H1 (cell line): ENCODE measurements around the gene SPP1. TPM values are rescaled to one million over a fixed set of nuclear protein-coding genes. Genes with fewer than 3 reads are reported as not detected.

ENCODE experiments used
- CTCF ChIA-PET: fragments of 300-600 bp; sonication (Branson Sonifier 250); formaldehyde crosslinking; loops from one replicate; lab custom pipeline; 2021; ENCODE audit not compliant: partially characterized antibody; lab: Charles Lee
- POLR2A ChIA-PET: fragments of 300-600 bp; sonication (Branson Sonifier 250); formaldehyde crosslinking; loops from one replicate; lab custom pipeline; 2021; ENCODE audit warnings: inconsistent platforms; ENCODE audit not compliant: partially characterized antibody; lab: Charles Lee
- DNase-seq, 2 experiments: peaks; one replicate each; pipeline versions ENCODE4 v3.0.0 to v3.0.0-alpha.2; 2010 to 2022; ENCODE audit warnings: low spot score in 2 of 2, low read depth in 1 of 2, mixed read lengths in 1 of 2
- FAIRE-seq: peaks from 2 replicates; lab custom pipeline; 2011; peaks lifted over from hg19 to GRCh38; lab: Jason Lieb, UNC
- H2AFZ ChIP-seq: 2 replicates; pipeline ENCODE4 v1.8.1; 2012; ENCODE audit warnings: low read length, inconsistent platforms
- H2AK5ac ChIP-seq: 2 replicates; pipeline ENCODE4 v1.6.1; 2013; ENCODE audit warnings: low read depth, low read length
- H2BK120ac ChIP-seq: replicated peaks from 2 replicates; pipeline ENCODE3; 2013; ENCODE audit warnings: low read depth, low read length, inconsistent platforms
- H2BK12ac ChIP-seq: 2 replicates; pipeline ENCODE4 v1.6.1; 2013; ENCODE audit warnings: low read depth, low read length
- H2BK15ac ChIP-seq: 2 replicates; pipeline ENCODE4 v1.6.1; 2013; ENCODE audit warnings: low read length
- H2BK20ac ChIP-seq: 2 replicates; pipeline ENCODE4 v1.6.1; 2013; ENCODE audit warnings: low read length
- H2BK5ac ChIP-seq: 2 replicates; pipeline ENCODE4 v1.6.1; 2013; ENCODE audit warnings: low read depth, low read length
- H3K14ac ChIP-seq: 2 replicates; pipeline ENCODE4 v1.6.1; 2013; ENCODE audit warnings: inconsistent platforms; ENCODE audit not compliant: insufficient read length
- H3K18ac ChIP-seq: 2 replicates; pipeline ENCODE4 v1.6.1; 2013; ENCODE audit warnings: low read length; ENCODE audit errors: extremely low read depth
- H3K23ac ChIP-seq: 2 replicates; pipeline ENCODE4 v1.6.1; 2013; ENCODE audit warnings: inconsistent platforms; ENCODE audit not compliant: insufficient read length
- H3K23me2 ChIP-seq: 2 replicates; pipeline ENCODE4 v1.6.1; 2013; ENCODE audit warnings: low read depth, low read length
- H3K27ac ChIP-seq: 2 replicates; pipeline ENCODE4 v1.6.1; 2011; ENCODE audit warnings: low read depth, low read length, inconsistent platforms
- H3K27me3 ChIP-seq, 4 experiments: replicated peaks in 1 of 4; 1 replicate in 1 of 4; 2 replicates in 3 of 4; pipeline versions ENCODE4 v1.6.1 to v1.8.1; 2011 to 2013; ENCODE audit warnings: low read length in 3 of 4, mild to moderate bottlenecking in 3 of 4, inconsistent platforms in 2 of 4, mixed read lengths in 2 of 4, moderate library complexity in 1 of 4; ENCODE audit not compliant: control insufficient read depth in 3 of 4, insufficient read depth in 3 of 4; ENCODE audit errors: extremely low read depth in 1 of 4
- H3K36me3 ChIP-seq, 4 experiments: 2 replicates each; pipeline versions ENCODE4 v1.6.1 to v1.8.1; 2011 to 2013; ENCODE audit warnings: mild to moderate bottlenecking in 4 of 4, low read length in 3 of 4, moderate library complexity in 2 of 4, control low read depth in 1 of 4, inconsistent platforms in 1 of 4; ENCODE audit not compliant: insufficient read depth in 4 of 4, control insufficient read depth in 2 of 4
- H3K4ac ChIP-seq: replicated peaks from 2 replicates; pipeline ENCODE3; 2013; ENCODE audit warnings: low read length, low read depth, mixed read lengths, inconsistent platforms; ENCODE audit not compliant: insufficient read length
- H3K4me1 ChIP-seq, 4 experiments: replicated peaks in 1 of 4; 1 replicate in 1 of 4; 2 replicates in 3 of 4; pipeline versions ENCODE4 v1.6.1 to v1.8.1; 2011 to 2013; ENCODE audit warnings: low read length in 3 of 4, inconsistent platforms in 2 of 4, mixed read lengths in 1 of 4; ENCODE audit not compliant: insufficient read depth in 4 of 4, control insufficient read depth in 3 of 4
- H3K4me2 ChIP-seq, 2 experiments: 2 replicates each; pipeline versions ENCODE4 v1.6.1 to v1.8.1; 2011 to 2013; ENCODE audit warnings: low read depth in 2 of 2, low read length in 2 of 2, control low read depth in 1 of 2, inconsistent platforms in 1 of 2, mild to moderate bottlenecking in 1 of 2; ENCODE audit not compliant: insufficient read depth in 1 of 2
- H3K4me3 ChIP-seq, 4 experiments: fragments of 200-600, 300-600 bp in 1 of 4; sonication (generic), shearing (Covaris generic), sonication (Bioruptor Twin) in 1 of 4; 2 replicates each; pipeline versions ENCODE4 v1.5.1 to v1.8.1; 2011 to 2016; ENCODE audit warnings: low read length in 4 of 4, low read depth in 3 of 4, control low read depth in 2 of 4, inconsistent platforms in 2 of 4, mild to moderate bottlenecking in 2 of 4, mixed read lengths in 1 of 4, moderate library complexity in 1 of 4; ENCODE audit not compliant: insufficient read depth in 2 of 4; ENCODE audit errors: extremely low read depth in 1 of 4
- H3K56ac ChIP-seq: replicated peaks from 2 replicates; pipeline ENCODE3; 2013; ENCODE audit warnings: low read depth, mild to moderate bottlenecking, mixed read lengths, low read length, inconsistent platforms; ENCODE audit not compliant: insufficient read length
- H3K79me1 ChIP-seq: 2 replicates; pipeline ENCODE4 v1.6.1; 2013; ENCODE audit warnings: low read depth, low read length, control low read depth
- H3K79me2 ChIP-seq, 2 experiments: 2 replicates each; pipeline versions ENCODE4 v1.6.1 to v1.8.1; 2012 to 2013; ENCODE audit warnings: low read length in 2 of 2, mild to moderate bottlenecking in 2 of 2, inconsistent platforms in 1 of 2; ENCODE audit not compliant: insufficient read depth in 2 of 2, control insufficient read depth in 1 of 2
- H3K9ac ChIP-seq, 4 experiments: replicated peaks in 1 of 4; 1 replicate in 1 of 4; 2 replicates in 3 of 4; pipeline versions ENCODE4 v1.6.1 to v1.8.1; 2011 to 2013; ENCODE audit warnings: low read depth in 3 of 4, low read length in 3 of 4, control low read depth in 2 of 4, mild to moderate bottlenecking in 2 of 4, moderate library complexity in 2 of 4, inconsistent platforms in 1 of 4; ENCODE audit errors: extremely low read depth in 1 of 4
- H3K9me3 ChIP-seq, 2 experiments: 2 replicates each; pipeline versions ENCODE4 v1.6.1 to v1.8.1; 2012 to 2013; ENCODE audit warnings: mild to moderate bottlenecking in 2 of 2, moderate library complexity in 2 of 2, control low read depth in 1 of 2, inconsistent platforms in 1 of 2, low read depth in 1 of 2, low read length in 1 of 2, mixed read lengths in 1 of 2; ENCODE audit not compliant: insufficient read depth in 2 of 2
- H4K20me1 ChIP-seq, 2 experiments: replicated peaks in 1 of 2; 2 replicates each; pipeline versions ENCODE3 to v1.8.1; 2011 to 2013; ENCODE audit warnings: inconsistent platforms in 2 of 2, low read length in 2 of 2, mild to moderate bottlenecking in 1 of 2; ENCODE audit not compliant: insufficient read depth in 2 of 2, control insufficient read depth in 1 of 2
- H4K5ac ChIP-seq: 2 replicates; pipeline ENCODE4 v1.6.1; 2013; ENCODE audit warnings: low read length, low read depth, mixed read lengths, inconsistent platforms; ENCODE audit not compliant: insufficient read length
- H4K8ac ChIP-seq: 2 replicates; pipeline ENCODE4 v1.8.0; 2013; ENCODE audit warnings: mild to moderate bottlenecking, moderate library complexity, low read length, inconsistent platforms; ENCODE audit not compliant: insufficient read depth; ENCODE audit errors: extremely low read depth
- H4K91ac ChIP-seq: replicated peaks from 2 replicates; pipeline ENCODE3; 2013; ENCODE audit warnings: low read length, mixed read lengths, inconsistent platforms; ENCODE audit not compliant: insufficient read length
- ASH2L ChIP-seq: fragments of 200-600, 300-600 bp; sonication (generic); IDR thresholded peaks from one replicate; pipeline ENCODE4 v1.7.1; 2017; ENCODE audit warnings: low read length
- CTCF ChIP-seq, 3 experiments: IDR thresholded peaks; 1 replicate in 2 of 3; 2 replicates in 1 of 3; pipeline versions ENCODE4 v1.5.1 to v1.6.1; 2011; ENCODE audit warnings: low read length in 3 of 3, mild to moderate bottlenecking in 3 of 3, inconsistent platforms in 2 of 3, low read depth in 1 of 3, moderate library complexity in 1 of 3; ENCODE audit not compliant: insufficient read depth in 1 of 3; ENCODE audit errors: control extremely low read depth in 1 of 3
- E2F6 ChIP-seq: IDR thresholded peaks from 2 replicates; pipeline ENCODE4 v1.6.1; 2012; ENCODE audit warnings: inconsistent platforms
- EGR1 ChIP-seq: IDR thresholded peaks from 2 replicates; pipeline ENCODE4 v1.6.1; 2011; ENCODE audit warnings: low read depth, low read length, borderline replicate concordance
- EZH2 ChIP-seq: fragments of 200-600 bp; sonication (generic); IDR thresholded peaks from 2 replicates; pipeline ENCODE4 v1.7.1; 2012; ENCODE audit warnings: low read depth, mild to moderate bottlenecking, moderate library complexity, low read length, inconsistent platforms; ENCODE audit not compliant: severe bottlenecking
- FOSL1 ChIP-seq: IDR thresholded peaks from 2 replicates; pipeline ENCODE4 v1.6.1; 2011; ENCODE audit warnings: mild to moderate bottlenecking, low read depth, low read length, moderate library complexity; ENCODE audit not compliant: insufficient read depth
- POLR2A ChIP-seq, 2 experiments: IDR thresholded peaks; 1 replicate in 1 of 2; 2 replicates in 1 of 2; pipeline ENCODE4 v1.6.1; 2011; ENCODE audit warnings: low read depth in 2 of 2, low read length in 2 of 2, mild to moderate bottlenecking in 2 of 2; ENCODE audit errors: control extremely low read depth in 1 of 2
- WGBS, 2 experiments: shearing (Covaris generic) in 1 of 2; methylation state at CpG; one replicate each; pipeline versions ENCODE4 v1.1.6 to v1.1.7; 2013 to 2015; ENCODE audit warnings: low lambda C conversion rate in 2 of 2, mixed read lengths in 2 of 2, inconsistent platforms in 1 of 2, low coverage in 1 of 2, missing lambda C conversion rate in 1 of 2; ENCODE audit not compliant: insufficient replicate concordance in 2 of 2, insufficient coverage in 1 of 2, insufficient read length in 1 of 2; ENCODE audit errors: extremely low coverage in 1 of 2, missing lambda C conversion rate in 1 of 2; 5-methylcytosine and 5-hydroxymethylcytosine counted together
- polyA plus RNA-seq, 7 experiments: library from polyadenylated mRNA; depleted of rRNA in 3 of 7; stranded (reverse) in 5 of 7; unstranded in 2 of 7; fragments of >200 nt in 5 of 7; fragments of 200-250 nt in 2 of 7; gene quantifications; 1 replicate in 5 of 7; 2 replicates in 1 of 7; 4 replicates in 1 of 7; pipeline versions ENCODE4 v1.2.1 to v1.2.3, GENCODE V29; 2011 to 2013; ENCODE audit warnings: missing spikeins in 2 of 7, mixed read lengths in 2 of 7
- total RNA-seq: library from RNA; stranded (reverse); fragmentation: NEBNext Ultra II Directional; extraction: Animal tissue kit (Norgen Biotek cat#: 25700); gene quantifications from 2 replicates; pipeline ENCODE4 v1.2.1, GENCODE V29; 2021

The SPP1 gene
- total and polyA plus RNA-seq, 2 of the 8 experiments (the other 6 are each of a cell fraction or from before 2014, with no cell fraction given): 13.7 to 26.5 TPM

GRCh38 chr4:87941537-87942392 lies 33.7 kb upstream of the SPP1 start:
- Histone ChIP-seq H2BK15ac (no peak overlapping the region), H2BK20ac (no peak overlapping the region)

More at GRCh38 chr4:87941537-87942392, 33.7 kb upstream of the SPP1 start:
- H3K79me1 ChIP-seq: no peaks in the 10 kb centered on the region
- no peak overlapping the region for H3K14ac ChIP-seq
- H2AFZ ChIP-seq: no peak overlapping the region
- no peak for FAIRE-seq
- no peak overlapping the region for H3K56ac ChIP-seq
- no peak overlapping the region for H3K9ac ChIP-seq
- no peak for DNase-seq
- H3K4me2 ChIP-seq: no peak overlapping the region
- 54% methylated on average over 5 of the region's 5 CpGs; no CpG with 5 or more reads in 1 of the 2 experiments for WGBS, 2 experiments
- H3K4me1 ChIP-seq: peaks cover 0 to 3% (median 0%) of the 10 kb centered on the region in 4 experiments; a peak in 2 of 7 replicates
- H3K79me2 ChIP-seq: no peaks in the 10 kb centered on the region
- POLR2A ChIA-PET: interaction anchor here (1.0 to 8.2 kb wide), 10 partner anchors 8 to 82 kb away, joined by 3 to 156 read pairs (median 5); no protein-coding TSS in a partner anchor
- H4K91ac ChIP-seq: no peak overlapping the region
- no peak overlapping the region for H3K4me3 ChIP-seq
- H4K20me1 ChIP-seq: no peaks in the 10 kb centered on the region
- H3K27ac ChIP-seq: no peak overlapping the region
- H3K4ac ChIP-seq: no peak overlapping the region
- no peak overlapping the region for H3K18ac ChIP-seq
- H2BK5ac ChIP-seq: no peak overlapping the region
- no peak overlapping the region for H2BK120ac ChIP-seq
- CTCF ChIA-PET: interaction anchor here (0.9 to 1.7 kb wide), 6 partner anchors 14 to 31 kb away, joined by 3 to 4 read pairs (median 3); no protein-coding TSS in a partner anchor
- peaks cover 2 to 4% of the 10 kb centered on the region in 2 experiments; a peak in 2 of 4 replicates for H3K9me3 ChIP-seq
- H2AK5ac ChIP-seq: no peak overlapping the region
- TF ChIP-seq EZH2: no peak
- peak; percentile 32 to 40; a peak in 2 of 3 replicates for TF ChIP-seq POLR2A (IDR thresholded peaks at IDR 0.05; ENCODE audit: control extremely low read depth in 1 of 2, low read depth in 2 of 2, low read length in 2 of 2)
- no peak for TF ChIP-seq CTCF (IDR thresholded peaks at IDR 0.05; ENCODE audit: control extremely low read depth in 1 of 3, insufficient read depth in 1 of 3, low read depth in 1 of 3, low read length in 3 of 3)
- peak; percentile 14; the same call in 1 of the 2 replicates for TF ChIP-seq E2F6
- TF ChIP-seq ASH2L: no peak
- TF ChIP-seq FOSL1: no peak
- no peak; the same call in 1 of the 2 replicates for TF ChIP-seq EGR1
- H3K36me3 ChIP-seq: peaks cover 0 to 6% (median under 1%) of the 10 kb centered on the region in 4 experiments; a peak in 3 of 8 replicates
- H3K27me3 ChIP-seq: no peaks in the 10 kb centered on the region
- H3K23me2 ChIP-seq: no peaks in the 10 kb centered on the region
- H4K5ac ChIP-seq: no peak overlapping the region
- no peak overlapping the region for H4K8ac ChIP-seq
- H3K23ac ChIP-seq: no peak overlapping the region
- H2BK12ac ChIP-seq: no peak overlapping the region
